Mesenchymal stem cell (in vitro differentiated cells and primary cell): Measurements from ENCODE around the gene AKAP6.
A peak's percentile ranks its signal among the peaks of the same experiment; 100 is the strongest.

Source experiments
- DNase-seq: peaks from one replicate; pipeline ENCODE4 v3.0.0-alpha.2; 2013
- H2AFZ ChIP-seq: one replicate; pipeline ENCODE4 v1.6.1; 2013; ENCODE audit warnings: low read depth, mild to moderate bottlenecking, control low read depth, inconsistent platforms, low read length, moderate library complexity
- H2AK5ac ChIP-seq: 2 replicates; pipeline ENCODE4 v1.6.1; 2013; ENCODE audit warnings: low read length, moderate library complexity, mild to moderate bottlenecking, inconsistent platforms; ENCODE audit not compliant: severe bottlenecking
- H2BK120ac ChIP-seq: one replicate; pipeline ENCODE4 v1.6.1; 2013; ENCODE audit warnings: low read depth, mild to moderate bottlenecking, inconsistent platforms, low read length, moderate library complexity
- H2BK12ac ChIP-seq, 2 experiments: one replicate each; pipeline ENCODE4 v1.6.1; 2013; ENCODE audit warnings: inconsistent platforms in 2 of 2, low read length in 2 of 2, mild to moderate bottlenecking in 2 of 2, moderate library complexity in 2 of 2, control low read depth in 1 of 2
- H2BK15ac ChIP-seq: one replicate; pipeline ENCODE4 v1.6.1; 2013; ENCODE audit warnings: mild to moderate bottlenecking, low read depth, inconsistent platforms; ENCODE audit not compliant: poor library complexity, severe bottlenecking
- H2BK5ac ChIP-seq: 2 replicates; pipeline ENCODE4 v1.6.1; 2013; ENCODE audit warnings: low read depth, mild to moderate bottlenecking, low read length, control low read depth, inconsistent platforms; ENCODE audit not compliant: poor library complexity, severe bottlenecking
- H3K14ac ChIP-seq, 2 experiments: one replicate each; pipeline ENCODE4 v1.6.1; 2013; ENCODE audit warnings: inconsistent platforms in 2 of 2, low read length in 2 of 2, control low read depth in 1 of 2, mild to moderate bottlenecking in 1 of 2, moderate library complexity in 1 of 2
- H3K18ac ChIP-seq, 2 experiments: one replicate each; pipeline ENCODE4 v1.6.1; 2013; ENCODE audit warnings: inconsistent platforms in 2 of 2, low read length in 2 of 2, control low read depth in 1 of 2, low read depth in 1 of 2, mild to moderate bottlenecking in 1 of 2
- H3K23ac ChIP-seq, 2 experiments: one replicate each; pipeline ENCODE4 v1.6.1; 2013; ENCODE audit warnings: inconsistent platforms in 2 of 2, low read length in 2 of 2, mild to moderate bottlenecking in 2 of 2, moderate library complexity in 2 of 2, control low read depth in 1 of 2
- H3K27ac ChIP-seq: 2 replicates; pipeline ENCODE4 v1.5.1; 2013; ENCODE audit warnings: mild to moderate bottlenecking, moderate library complexity, low read length, control low read depth, inconsistent platforms; ENCODE audit not compliant: poor library complexity, severe bottlenecking
- H3K27me3 ChIP-seq, 2 experiments: 2 replicates each; pipeline versions ENCODE4 v1.6.1 to v1.7.0; 2013; ENCODE audit warnings: low read length in 2 of 2, mild to moderate bottlenecking in 2 of 2, moderate library complexity in 2 of 2, control low read depth in 1 of 2, inconsistent platforms in 1 of 2; ENCODE audit not compliant: control insufficient read depth in 1 of 2, insufficient read depth in 1 of 2
- H3K36me3 ChIP-seq, 2 experiments: 2 replicates each; pipeline versions ENCODE4 v1.6.1 to v1.7.0; 2013; ENCODE audit warnings: low read length in 2 of 2, control low read depth in 1 of 2, inconsistent platforms in 1 of 2, low read depth in 1 of 2, mild to moderate bottlenecking in 1 of 2; ENCODE audit not compliant: insufficient read depth in 2 of 2, control insufficient read depth in 1 of 2
- H3K4ac ChIP-seq, 2 experiments: one replicate each; pipeline ENCODE4 v1.6.1; 2013; ENCODE audit warnings: inconsistent platforms in 2 of 2, low read length in 2 of 2, mild to moderate bottlenecking in 2 of 2, moderate library complexity in 2 of 2, control low read depth in 1 of 2, low read depth in 1 of 2
- H3K4me1 ChIP-seq: 2 replicates; pipeline ENCODE4 v1.6.1; 2013; ENCODE audit warnings: low read depth, low read length, control low read depth; ENCODE audit not compliant: control insufficient read depth, insufficient read depth
- H3K4me2 ChIP-seq: 2 replicates; pipeline ENCODE4 v1.6.1; 2013; ENCODE audit warnings: low read length, mild to moderate bottlenecking, inconsistent platforms; ENCODE audit not compliant: poor library complexity, severe bottlenecking
- H3K4me3 ChIP-seq, 2 experiments: 2 replicates each; pipeline versions ENCODE4 v1.5.1 to v1.7.0; 2013; ENCODE audit warnings: low read length in 2 of 2, mild to moderate bottlenecking in 2 of 2, control low read depth in 1 of 2, low read depth in 1 of 2; ENCODE audit not compliant: insufficient read depth in 1 of 2
- H3K79me1 ChIP-seq: replicated peaks from 2 replicates; pipeline ENCODE4 v1.6.1; 2013; ENCODE audit warnings: mild to moderate bottlenecking, control low read depth, low read length, inconsistent platforms; ENCODE audit not compliant: poor library complexity, severe bottlenecking
- H3K9ac ChIP-seq: 2 replicates; pipeline ENCODE4 v1.7.0; 2013; ENCODE audit warnings: mild to moderate bottlenecking, low read length, moderate library complexity
- H3K9me3 ChIP-seq: 2 replicates; pipeline ENCODE4 v1.7.0; 2013; ENCODE audit warnings: mild to moderate bottlenecking, low read length; ENCODE audit not compliant: control insufficient read depth
- H4K8ac ChIP-seq: one replicate; pipeline ENCODE4 v1.6.1; 2013; ENCODE audit warnings: inconsistent platforms, mild to moderate bottlenecking, low read length, moderate library complexity
- H4K91ac ChIP-seq: one replicate; pipeline ENCODE4 v1.6.1; 2013; ENCODE audit warnings: mild to moderate bottlenecking, low read length, inconsistent platforms
- WGBS: methylation state at CpG from one replicate; pipeline ENCODE4 v1.1.7; 2013; ENCODE audit warnings: mixed read lengths; 5-methylcytosine and 5-hydroxymethylcytosine counted together

AKAP6 gene

GRCh38 chr14:32701475-32701874 lies 372.4 kb downstream of the AKAP6 start:
- Histone ChIP-seq H3K18ac (no peak overlapping the region), H2AFZ (no peak overlapping the region), H3K9me3 (no peaks in the 10 kb centered on the region), H3K4me3 (no peak overlapping the region), H3K4me2 (no peak overlapping the region), H3K9ac (peak overlapping the region; percentile 86), H4K8ac (no peak overlapping the region), H3K4me1 (no peaks in the 10 kb centered on the region), H3K14ac (no peak overlapping the region), H2BK15ac (no peak overlapping the region), H3K23ac (no peak overlapping the region), H3K36me3 (no peaks in the 10 kb centered on the region), H2BK120ac (no peak overlapping the region), H3K27ac (no peak overlapping the region), H3K4ac (no peak overlapping the region), H2BK12ac (no peak overlapping the region), H2BK5ac (no peak overlapping the region), H2AK5ac (no peak overlapping the region), H3K27me3 (no peaks in the 10 kb centered on the region), H4K91ac (no peak overlapping the region), H3K79me1 (no peaks in the 10 kb centered on the region)
- no peak for DNase-seq
- no CpG with 5 or more reads among the region's 2 CpGs for WGBS

DNA sequence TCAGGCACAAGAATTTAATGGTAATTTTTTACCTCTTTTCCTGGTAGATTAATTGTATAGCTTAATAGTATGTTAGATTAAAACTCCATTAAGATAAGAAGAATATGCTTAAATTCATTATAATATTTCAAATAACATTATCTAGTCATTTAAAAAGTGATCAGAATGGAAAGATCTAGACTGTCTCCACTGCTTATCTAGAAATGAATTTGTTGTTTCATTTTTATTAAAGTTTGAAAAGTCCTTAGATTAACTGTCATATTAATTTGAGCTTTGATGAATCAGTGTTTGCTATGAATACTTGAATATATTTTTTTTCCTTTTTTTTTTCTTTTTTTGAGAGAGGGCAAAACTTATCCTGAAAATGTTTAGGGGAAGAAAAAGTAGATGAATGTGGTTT lies 373.0 kb downstream of the AKAP6 start:
- no peak overlapping the region for H2BK15ac ChIP-seq
- DNase-seq = no peak
- no peak overlapping the region for H2BK12ac ChIP-seq
- H3K14ac ChIP-seq = no peak overlapping the region
- no peak overlapping the region for H2AFZ ChIP-seq
- H2BK120ac ChIP-seq = no peak overlapping the region
- H4K91ac ChIP-seq = no peak overlapping the region
- H4K8ac ChIP-seq = no peak overlapping the region
- no peaks in the 10 kb centered on the region for H3K36me3 ChIP-seq
- no peak overlapping the region for H3K27ac ChIP-seq
- H2BK5ac ChIP-seq = no peak overlapping the region
- H3K4me1 ChIP-seq = no peaks in the 10 kb centered on the region
- no peak overlapping the region for H3K23ac ChIP-seq
- H3K4me2 ChIP-seq = no peak overlapping the region
- H3K9me3 ChIP-seq = no peaks in the 10 kb centered on the region
- H2AK5ac ChIP-seq = no peak overlapping the region
- H3K9ac ChIP-seq = peak overlapping the region; percentile 86
- no peak overlapping the region for H3K4me3 ChIP-seq
- no peaks in the 10 kb centered on the region for H3K27me3 ChIP-seq
- no peak overlapping the region for H3K4ac ChIP-seq
- no peaks in the 10 kb centered on the region for H3K79me1 ChIP-seq
- H3K18ac ChIP-seq = no peak overlapping the region

- no peak overlapping the region for H3K27ac ChIP-seq
- H2BK15ac ChIP-seq = peak overlapping the region; percentile 19
- no peaks in the 10 kb centered on the region for H3K4me1 ChIP-seq
- H2BK12ac ChIP-seq = peak overlapping the region; percentile 65 to 76
- H3K23ac ChIP-seq = no peak overlapping the region
- H3K9ac ChIP-seq = peak overlapping the region; percentile 86
- no peak overlapping the region for H2AK5ac ChIP-seq
- H2BK120ac ChIP-seq = no peak overlapping the region
- no peak overlapping the region for H3K4me2 ChIP-seq
- no peak overlapping the region for H3K14ac ChIP-seq
- no peaks in the 10 kb centered on the region for H3K36me3 ChIP-seq
- H3K18ac ChIP-seq = peak overlapping the region in 1 of 2 experiments; percentile 72
- DNase-seq = peak; percentile 25
- H3K4me3 ChIP-seq = no peak overlapping the region
- peak overlapping the region; percentile 71 for H4K8ac ChIP-seq
- H3K27me3 ChIP-seq = no peaks in the 10 kb centered on the region
- H2BK5ac ChIP-seq = no peak overlapping the region
- H3K9me3 ChIP-seq = no peaks in the 10 kb centered on the region
- peak overlapping the region; percentile 48 for H4K91ac ChIP-seq
- peak overlapping the region; percentile 9 to 57 for H3K4ac ChIP-seq
- H3K79me1 ChIP-seq = no peaks in the 10 kb centered on the region
- WGBS = 66% methylated on average over 8 of the region's 8 CpGs
- H2AFZ ChIP-seq = no peak overlapping the region
Measured at GRCh38 chr14:32702562-32702961, 373.5 kb downstream of the AKAP6 start.

GRCh38 chr14:32703183-32703621 lies 374.1 kb downstream of the AKAP6 start:
- no peaks in the 10 kb centered on the region for H3K9me3 ChIP-seq
- H2AK5ac ChIP-seq = no peak overlapping the region
- H3K4me3 ChIP-seq = peak overlapping the region in 1 of 2 experiments; percentile 31
- H3K9ac ChIP-seq = peak overlapping the region; percentile 86
- no peak overlapping the region for H4K91ac ChIP-seq
- no peak overlapping the region for H2BK12ac ChIP-seq
- no peak for DNase-seq
- no peaks in the 10 kb centered on the region for H3K36me3 ChIP-seq
- no peaks in the 10 kb centered on the region for H3K4me1 ChIP-seq
- H4K8ac ChIP-seq = no peak overlapping the region
- 83% methylated on average over 4 of the region's 4 CpGs for WGBS
- H3K27me3 ChIP-seq = no peaks in the 10 kb centered on the region
- H3K4ac ChIP-seq = no peak overlapping the region
- no peak overlapping the region for H3K14ac ChIP-seq
- no peak overlapping the region for H2BK120ac ChIP-seq
- H3K79me1 ChIP-seq = no peaks in the 10 kb centered on the region
- no peak overlapping the region for H2BK5ac ChIP-seq
- H3K23ac ChIP-seq = no peak overlapping the region
- peak overlapping the region in 1 of 2 experiments; percentile 7 for H3K18ac ChIP-seq
- H3K4me2 ChIP-seq = no peak overlapping the region
- no peak overlapping the region for H3K27ac ChIP-seq
- no peak overlapping the region for H2BK15ac ChIP-seq
- H2AFZ ChIP-seq = no peak overlapping the region
